DMS153 (cell line): Measurements from ENCODE around the gene CIB4.

ENCODE experiments used
- DNase-seq: peaks from one replicate; lab custom pipeline; 2025; lab: John Stamatoyannopoulos, UW

CIB4 gene

DNA sequence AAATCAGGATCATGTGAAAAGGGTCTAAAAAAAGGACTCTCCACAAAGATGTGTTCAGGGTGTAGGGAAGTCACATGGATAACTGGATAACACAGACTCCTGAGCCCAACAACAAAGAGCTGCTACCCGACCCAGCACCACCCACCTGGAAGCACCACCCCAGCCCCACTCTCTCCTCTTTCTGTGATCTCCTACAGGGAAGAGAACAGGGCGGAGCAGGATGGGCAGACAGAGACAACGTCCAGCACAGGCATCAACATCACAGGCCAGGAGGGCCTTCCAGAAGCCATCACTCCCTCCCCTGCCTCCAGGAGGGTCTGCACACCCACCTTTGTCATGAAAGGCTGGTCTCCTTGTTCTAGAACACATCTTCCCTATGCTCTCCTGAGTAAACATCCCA lies 1.3 kb upstream of the CIB4 start:
- DNase-seq = no peak

DNA sequence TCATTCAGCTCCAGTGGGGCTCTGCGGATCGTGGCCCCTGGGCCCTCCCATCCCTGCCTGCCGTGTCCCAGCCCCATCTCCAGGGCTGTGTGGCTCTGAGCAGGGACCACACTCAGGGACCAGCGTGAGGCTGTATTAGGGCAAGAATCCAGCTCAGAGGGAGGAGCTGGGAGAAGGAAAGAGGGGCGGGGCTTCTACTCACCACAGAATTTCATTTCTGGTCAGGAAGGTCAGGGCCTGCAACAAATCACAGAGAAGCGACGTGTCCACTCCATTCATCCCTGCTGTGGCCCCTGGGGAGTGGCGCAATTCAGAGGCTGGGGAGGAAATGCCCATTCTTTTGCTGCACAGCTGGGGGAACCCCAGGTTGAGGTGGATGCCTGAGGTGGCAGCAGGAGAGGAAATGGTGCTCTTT lies 828 bp downstream of the CIB4 start:
- no peak for DNase-seq

DNA sequence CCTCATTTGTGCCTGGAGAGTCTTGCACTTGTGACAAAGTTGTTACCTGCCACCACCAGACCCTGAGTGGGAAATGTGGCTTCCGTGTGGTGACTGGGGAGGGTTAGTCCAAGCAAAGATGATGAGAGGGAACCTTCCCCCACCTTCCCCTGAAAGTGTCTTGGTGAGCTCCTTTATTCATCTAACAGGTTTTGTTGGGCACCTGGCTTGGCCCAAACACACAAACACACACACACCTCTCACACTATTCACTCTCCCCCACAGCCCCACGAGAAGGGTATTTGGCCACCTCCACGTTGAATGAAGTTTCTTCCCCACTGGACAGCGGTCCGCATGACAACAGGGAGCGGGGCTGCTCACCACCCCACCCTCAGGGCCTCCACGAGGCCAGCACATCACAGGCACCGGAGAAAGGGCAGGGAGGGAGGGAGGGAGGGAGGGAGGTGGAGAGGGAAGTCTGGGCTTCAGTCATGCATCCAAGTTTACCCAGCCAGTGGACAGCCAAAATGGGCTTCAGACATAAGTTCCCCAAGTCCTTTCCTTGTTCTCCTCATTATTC lies 1.4 kb downstream of the CIB4 start:
- DNase-seq = no peak

DNA sequence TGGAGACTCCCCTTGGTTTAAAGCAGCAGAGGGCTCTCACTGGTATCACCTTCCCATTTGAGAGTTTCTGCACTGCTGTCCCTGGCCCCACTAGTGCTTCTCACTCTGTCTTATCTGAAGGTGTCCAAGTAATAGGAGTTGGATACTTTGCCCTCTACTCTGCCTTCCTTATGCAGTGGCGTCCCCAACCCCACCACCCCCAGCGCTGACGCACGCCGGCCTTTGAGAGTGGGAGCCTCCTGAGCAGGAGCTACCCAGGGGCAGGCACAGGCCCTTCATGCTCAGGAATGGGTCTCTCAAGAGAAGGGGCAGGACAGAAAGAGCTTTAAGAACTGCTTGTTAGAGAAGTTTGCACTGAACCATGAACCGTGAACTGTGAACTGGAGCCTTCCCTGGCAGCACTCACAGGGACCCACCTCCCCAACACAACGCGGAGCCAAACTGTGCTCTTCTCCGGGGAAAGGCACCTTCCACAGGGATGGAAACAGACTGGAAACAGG lies 3.3 kb downstream of the CIB4 start:
- DNase-seq = no peak

DNA sequence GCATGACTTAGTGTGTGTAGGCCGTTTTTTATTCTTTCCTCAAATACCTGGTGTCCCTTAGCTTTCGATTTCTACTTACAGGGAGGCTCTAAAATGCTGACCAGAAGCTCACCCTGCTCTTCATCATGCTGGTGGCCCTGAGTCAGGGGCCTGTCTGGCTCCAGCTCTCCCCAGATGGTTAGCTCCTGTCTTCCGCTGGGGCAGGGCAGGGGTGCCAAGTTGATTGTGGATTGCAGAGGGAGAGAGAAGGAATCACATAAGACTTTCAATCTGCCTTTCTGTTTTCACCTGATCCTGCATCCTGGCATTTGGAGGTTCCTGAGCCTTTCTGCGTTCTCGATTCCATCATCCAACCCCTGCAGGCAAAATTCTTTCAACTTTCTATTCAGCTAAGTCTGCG lies 4.2 kb downstream of the CIB4 start:
- DNase-seq = no peak

GRCh38 chr2:26635401-26635800 lies 5.8 kb downstream of the CIB4 start:
- no peak for DNase-seq

- DNase-seq = no peak
These were observed 6.4 kb downstream of the CIB4 start for GRCh38 chr2:26634636-26635230.

- DNase-seq = no peak
These were observed 7.1 kb downstream of the CIB4 start for GRCh38 chr2:26633993-26634595.

DNA sequence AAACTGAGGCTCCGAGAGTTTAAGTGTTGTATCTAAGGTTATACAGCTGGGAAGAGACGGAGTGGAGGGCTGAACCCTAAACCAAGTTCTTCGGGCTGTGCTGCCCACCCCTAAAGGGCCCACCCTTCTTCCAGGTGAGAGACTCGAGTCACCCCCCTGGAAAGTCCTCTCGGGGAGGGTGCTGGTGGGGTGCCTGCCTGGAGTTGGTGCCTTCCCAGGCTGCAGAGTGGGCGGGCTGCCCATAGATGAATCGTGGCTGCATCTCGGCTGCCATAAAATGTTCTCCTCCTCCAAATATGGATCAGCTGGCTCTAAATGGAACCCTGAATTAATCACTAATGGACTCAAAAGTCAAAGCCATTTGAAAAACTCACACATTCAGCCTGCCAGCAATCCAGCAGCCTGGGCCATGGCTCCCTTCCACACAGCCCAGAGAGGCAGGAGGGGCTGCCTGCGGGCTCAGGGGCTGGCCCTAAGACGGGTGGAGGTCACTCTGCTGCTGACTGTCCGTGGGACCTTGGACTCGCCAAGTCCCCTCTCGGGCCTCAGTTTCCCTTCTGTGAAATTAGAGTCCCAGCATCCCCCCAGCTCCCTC lies 7.7 kb downstream of the CIB4 start:
- DNase-seq = no peak

- DNase-seq = no peak
These were observed 8.5 kb downstream of the CIB4 start for GRCh38 chr2:26632624-26633185.

DNA sequence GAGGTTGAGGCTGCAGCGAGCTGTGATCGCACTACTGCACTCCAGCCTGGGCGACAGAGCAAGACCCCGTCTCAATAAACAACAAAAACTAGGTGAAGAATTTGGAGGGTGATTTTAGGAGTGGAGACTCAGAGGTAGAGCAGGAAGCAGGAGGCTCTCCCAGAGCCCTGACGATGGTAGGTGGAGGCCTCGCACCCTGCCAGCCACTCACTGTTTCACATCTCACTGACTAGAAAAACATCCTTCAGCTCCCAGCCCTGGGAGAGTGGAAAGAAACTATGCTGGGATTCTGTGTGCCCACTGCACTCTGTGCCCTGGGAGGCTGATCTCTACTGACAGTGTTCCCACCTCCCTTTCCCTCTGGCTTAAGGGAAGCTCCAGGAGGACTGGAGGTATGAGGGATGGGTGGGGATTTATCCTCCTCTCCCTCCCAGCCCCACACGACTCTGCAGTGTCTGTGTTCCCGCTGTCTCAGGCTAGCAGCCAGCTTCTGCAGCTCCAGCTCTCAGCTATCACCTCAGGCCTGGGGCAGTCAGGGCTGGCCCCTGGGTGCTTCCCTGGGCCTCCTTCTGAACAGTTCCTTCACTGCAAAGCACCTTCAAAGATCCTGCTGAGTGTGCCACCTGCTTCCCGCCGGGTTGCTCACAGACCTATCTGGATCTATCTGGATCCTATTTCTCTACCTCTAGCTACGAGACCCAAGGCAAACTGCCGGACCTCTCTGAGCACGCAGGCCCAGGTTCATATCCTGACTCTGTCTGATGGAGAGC lies 9.6 kb downstream of the CIB4 start:
- no peak for DNase-seq

GRCh38 chr2:26630669-26631360 lies 10.4 kb downstream of the CIB4 start:
- DNase-seq = no peak

DNA sequence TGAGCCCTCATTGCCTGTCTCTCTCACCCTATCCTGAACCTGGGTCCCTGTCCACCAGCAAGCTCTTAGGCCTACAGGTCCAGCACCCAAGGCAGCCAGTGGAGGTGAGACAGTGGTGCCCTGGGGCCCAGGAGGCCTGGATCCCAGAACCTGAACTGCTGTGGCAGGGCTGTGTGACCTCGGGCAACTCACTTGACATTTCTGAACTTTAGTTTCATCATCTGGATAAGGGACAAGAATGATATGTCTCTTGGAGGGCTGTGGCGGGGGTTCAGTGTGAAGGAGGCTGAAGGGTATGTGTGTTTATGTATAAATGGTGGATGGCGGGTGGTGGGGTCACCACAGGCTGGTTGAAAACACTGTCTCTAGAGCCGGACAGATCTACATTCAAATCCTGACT lies 10.9 kb downstream of the CIB4 start:
- DNase-seq = no peak

DNA sequence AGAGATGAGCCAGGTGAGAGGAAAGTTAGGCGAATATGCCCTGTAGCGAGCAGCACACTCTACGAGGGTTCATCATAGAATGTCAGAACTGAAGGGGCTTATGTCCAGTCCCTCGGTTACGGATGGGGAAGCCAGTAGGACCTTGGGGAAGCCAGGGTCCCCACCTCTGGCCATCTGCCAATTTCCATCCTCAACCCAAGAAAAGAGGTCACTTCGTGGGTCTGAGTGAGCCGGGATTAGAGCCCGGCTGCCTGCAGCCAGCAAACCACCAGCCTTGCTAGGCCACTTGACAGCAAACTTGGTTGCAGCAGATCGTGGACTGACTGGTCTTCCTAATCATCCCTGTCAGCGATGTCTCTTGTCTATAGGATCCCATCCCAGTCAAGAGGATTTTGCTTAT lies 11.4 kb downstream of the CIB4 start:
- no peak for DNase-seq

DNA sequence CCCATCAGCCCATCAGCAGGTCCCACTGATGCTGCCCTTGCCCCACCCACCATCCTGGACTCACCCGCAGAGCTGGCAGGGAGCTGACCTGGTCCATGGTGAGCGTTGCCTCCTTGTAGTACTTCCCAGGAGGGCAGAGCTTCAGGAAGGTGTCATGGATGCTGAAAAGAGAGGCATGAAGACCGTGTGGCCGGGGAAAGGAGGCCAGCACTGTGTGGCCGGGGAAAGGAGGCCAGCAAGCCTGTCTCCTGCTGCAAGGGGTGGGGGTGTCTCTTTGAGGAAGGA lies 11.9 kb downstream of the CIB4 start:
- no peak for DNase-seq

GRCh38 chr2:26628561-26629345 lies 12.4 kb downstream of the CIB4 start:
- no peak for DNase-seq

- DNase-seq = no peak
These were observed 13.6 kb downstream of the CIB4 start for GRCh38 chr2:26627350-26628105.

- DNase-seq = no peak
These were observed 14.6 kb downstream of the CIB4 start for GRCh38 chr2:26626606-26627005.

DNA sequence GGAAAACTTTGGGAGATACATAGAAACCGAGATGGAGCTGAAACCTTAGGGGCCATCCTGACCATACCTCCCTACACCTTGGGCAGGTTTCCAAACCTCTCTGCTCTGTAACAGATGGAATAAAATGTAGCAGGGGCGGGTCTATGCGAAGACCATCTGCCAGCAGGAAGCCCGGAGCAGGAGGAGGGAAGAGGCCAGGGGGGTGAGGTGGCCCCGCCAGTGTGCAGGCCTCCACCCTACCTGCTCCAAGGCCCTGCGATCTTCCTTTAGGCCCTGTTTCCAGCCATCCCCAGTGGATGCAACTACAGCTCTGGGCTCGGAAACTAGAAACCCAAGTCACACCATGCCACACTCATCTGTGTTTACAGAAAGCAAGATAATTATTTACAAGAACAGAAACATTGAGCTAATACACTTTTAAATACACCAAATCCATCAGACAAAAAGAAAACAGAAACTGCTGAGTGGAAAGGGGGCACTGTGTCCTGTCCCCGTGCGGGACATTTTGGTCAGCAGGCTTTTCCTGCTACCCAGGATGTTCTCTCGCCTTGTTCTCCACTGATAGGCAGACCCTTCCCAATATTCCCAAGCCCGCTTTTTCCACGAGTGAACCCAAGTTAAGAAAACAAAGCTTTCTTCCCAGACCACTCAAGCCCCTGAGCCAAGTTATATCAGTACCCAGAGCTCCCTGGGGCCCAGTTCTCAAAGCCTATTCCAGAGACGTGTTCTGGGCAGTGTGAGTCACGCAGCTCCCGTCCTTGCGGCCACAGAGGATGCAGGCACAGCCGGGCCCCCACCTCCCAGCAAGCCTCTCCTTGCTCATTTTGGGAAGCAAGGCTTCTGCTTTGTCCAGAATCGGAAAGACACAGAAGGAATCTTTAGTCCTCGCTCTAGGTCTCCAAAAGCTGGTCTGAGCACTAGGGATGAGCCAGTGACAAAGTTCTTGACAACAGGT lies 17.3 kb downstream of the CIB4 start:
- DNase-seq = no peak
